Esophagus muscularis mucosa (tissue), 4 donors: ENCODE results near the gene FGD2. TPM values are rescaled to one million over a fixed set of nuclear protein-coding genes. Genes with fewer than 3 reads are reported as not detected.

Source experiments
- DNase-seq: peaks from one replicate; pipeline ENCODE4 v3.0.0-alpha.2; 2017; ENCODE audit errors: extremely low spot score
- H3K27ac ChIP-seq, 4 donors: fragments of 200-600 bp; sonication (generic); replicated peaks in 1 of 4; 1 replicate in 3 of 4; 2 replicates in 1 of 4; pipeline ENCODE4 v1.5.1; 2016 to 2019; ENCODE audit warnings: mild to moderate bottlenecking in 1 of 4
- H3K27me3 ChIP-seq, 4 donors: fragments of 200-600 bp; sonication (generic); one replicate each; pipeline versions ENCODE4 v1.5.1 to v1.6.0; 2016 to 2019
- H3K36me3 ChIP-seq, 4 donors: fragments of 200-600 bp; sonication (generic); one replicate each; pipeline ENCODE4 v1.5.1; 2016 to 2019
- H3K4me1 ChIP-seq, 4 donors: fragments of 200-600 bp; sonication (generic); one replicate each; pipeline ENCODE4 v1.5.1; 2016 to 2019
- H3K4me3 ChIP-seq, 4 donors: fragments of 200-600 bp; sonication (generic); 1 replicate in 2 of 4; 2 replicates in 2 of 4; pipeline ENCODE4 v1.5.1; 2016 to 2019; ENCODE audit warnings: mild to moderate bottlenecking in 4 of 4, moderate library complexity in 1 of 4
- H3K9me3 ChIP-seq, 4 donors: fragments of 200-600 bp; sonication (generic); 1 replicate in 3 of 4; 2 replicates in 1 of 4; pipeline ENCODE4 v1.5.1; 2016 to 2019
- CTCF ChIP-seq, 3 experiments: fragments of 200-600 bp in 2 of 3; fragments of 450-650 bp in 1 of 3; sonication (generic) in 2 of 3; IDR thresholded peaks; one replicate each; pipeline ENCODE4 v1.5.1; 2017 to 2019; ENCODE audit warnings: antibody characterized with exemption in 3 of 3, mild to moderate bottlenecking in 2 of 3, moderate library complexity in 1 of 3
- EP300 ChIP-seq: sonication (generic); formaldehyde crosslinking; IDR thresholded peaks from one replicate; pipeline ENCODE4 v1.6.1; 2017; ENCODE audit warnings: antibody characterized with exemption
- POLR2A ChIP-seq: fragments of 450-650 bp; IDR thresholded peaks from one replicate; pipeline ENCODE4 v1.6.1; 2017; ENCODE audit warnings: antibody characterized with exemption, moderate library complexity, mild to moderate bottlenecking, low read depth
- POLR2AphosphoS5 ChIP-seq, 2 donors: sonication (generic); formaldehyde crosslinking; IDR thresholded peaks; one replicate each; pipeline ENCODE4 v1.6.1; 2017; ENCODE audit warnings: antibody characterized with exemption in 2 of 2
- WGBS: methylation state at CpG from one replicate; pipeline ENCODE4 v1.1.5; 2018; 5-methylcytosine and 5-hydroxymethylcytosine counted together
- intact Hi-C: fragments of 100-400 bp; cut with DNase I; formaldehyde crosslinking; loops from one replicate; pipeline ENCODE4 v1.15.1; 2023
- total RNA-seq, 4 donors: library from RNA; depleted of rRNA; stranded (reverse); fragments of >200 nt; gene quantifications; one replicate each; pipeline versions ENCODE4 v1.1.0 to v1.2.1, GENCODE V29; 2016

The FGD2 gene
- total RNA-seq, 4 donors from 2014 or later = 13.9 to 23.1 (median 19.3) TPM

GRCh38 chr6:36978421-36979346 lies 26.8 kb upstream of the FGD2 start:
- intact Hi-C loops = loop anchor here (5.0 kb wide), 1 partner anchor 39 kb away; no protein-coding TSS in a partner anchor
- peak overlapping the region in 2 of 4 donors; percentile 31 to 54 for H3K27ac ChIP-seq
- H3K4me3 ChIP-seq = no peak overlapping the region
- no peak for DNase-seq
- TF ChIP-seq POLR2AphosphoS5 (IDR thresholded peaks at IDR 0.05) (no peak), CTCF (IDR thresholded peaks at IDR 0.05) (no peak), EP300 (no peak), POLR2A (no peak)
- H3K36me3 ChIP-seq = peaks cover 45 to 71% (median 60%) of the 10 kb centered on the region in 4 donors
- H3K4me1 ChIP-seq = peaks cover 52 to 90% (median 58%) of the 10 kb centered on the region in 4 donors
- WGBS = 68% methylated on average over 11 of the region's 11 CpGs
- no peaks in the 10 kb centered on the region for H3K27me3 ChIP-seq
- no peaks in the 10 kb centered on the region for H3K9me3 ChIP-seq

GRCh38 chr6:36979347-36979742 lies 26.1 kb upstream of the FGD2 start:
- Histone ChIP-seq H3K27me3 (no peaks in the 10 kb centered on the region), H3K27ac (peak overlapping the region in 3 of 4 donors; percentile 1 to 54 (median 25)), H3K9me3 (no peaks in the 10 kb centered on the region), H3K4me1 (peaks cover 58 to 94% (median 63%) of the 10 kb centered on the region in 4 donors), H3K36me3 (peaks cover 38 to 64% (median 54%) of the 10 kb centered on the region in 4 donors), H3K4me3 (no peak overlapping the region)
- DNase-seq = no peak
- peak; percentile 53 to 68 (median 63) for TF ChIP-seq CTCF (IDR thresholded peaks at IDR 0.05)
- TF ChIP-seq POLR2AphosphoS5 (IDR thresholded peaks at IDR 0.05) = peak in 1 of 2 donors; percentile 61
- no peak for TF ChIP-seq POLR2A
- 27% methylated on average over 4 of the region's 4 CpGs for WGBS
- intact Hi-C loops = loop anchor here (5.0 kb wide), 1 partner anchor 38 kb away; no protein-coding TSS in a partner anchor

- TF ChIP-seq POLR2AphosphoS5 (IDR thresholded peaks at IDR 0.05) (no peak), POLR2A (no peak), EP300 (no peak), CTCF (IDR thresholded peaks at IDR 0.05) (no peak)
- Histone ChIP-seq H3K4me3 (no peak overlapping the region), H3K27ac (peak overlapping the region in 3 of 4 donors; percentile 1 to 54 (median 17)), H3K9me3 (no peaks in the 10 kb centered on the region), H3K27me3 (no peaks in the 10 kb centered on the region), H3K4me1 (peaks cover 66 to 94% (median 71%) of the 10 kb centered on the region in 4 donors), H3K36me3 (peaks cover 31 to 57% (median 46%) of the 10 kb centered on the region in 4 donors)
- DNase-seq = no peak
- WGBS = 61% methylated on average over 6 of the region's 6 CpGs
- intact Hi-C loops = loop anchor here (5.0 kb wide), 2 partner anchors 73 to 93 kb away; partner anchors contain the start of gene C6orf89
Observed at GRCh38 chr6:36980129-36980528, 25.3 kb upstream of the FGD2 start.

- Histone ChIP-seq H3K4me3 (no peak overlapping the region), H3K4me1 (peaks cover 67 to 85% (median 71%) of the 10 kb centered on the region in 4 donors), H3K27ac (peak overlapping the region in 3 of 4 donors; percentile 1 to 54 (median 23)), H3K9me3 (no peaks in the 10 kb centered on the region), H3K27me3 (peaks cover 0 to 3% (median 0%) of the 10 kb centered on the region in 4 donors), H3K36me3 (peaks cover 21 to 47% (median 37%) of the 10 kb centered on the region in 4 donors)
- intact Hi-C loops = loop anchor here (5.0 kb wide), 2 partner anchors 74 to 94 kb away; partner anchors contain the start of gene C6orf89
- no peak for DNase-seq
- 66% methylated on average over 12 of the region's 14 CpGs for WGBS
- TF ChIP-seq POLR2A = no peak
- TF ChIP-seq POLR2AphosphoS5 (IDR thresholded peaks at IDR 0.05) = no peak
- TF ChIP-seq EP300 = no peak
- no peak for TF ChIP-seq CTCF (IDR thresholded peaks at IDR 0.05)
Observed at GRCh38 chr6:36980876-36981619, 24.4 kb upstream of the FGD2 start.
